Activated naive CD4-positive, alpha-beta T cell treated with anti-CD3 and anti-CD28 coated beads, Interleukin-2, amount 50 U/mL, for 24 hours (primary cell): ENCODE results near the gene TRAP1.

Experiments
- H3K27ac Mint-ChIP-seq: one replicate; pipeline ENCODE4 v1.8.0; 2021; ENCODE audit warnings: mild to moderate bottlenecking, mixed read lengths
- H3K27me3 Mint-ChIP-seq: one replicate; pipeline ENCODE4 v1.8.0; 2021; ENCODE audit warnings: mixed read lengths
- H3K36me3 Mint-ChIP-seq: one replicate; pipeline ENCODE4 v1.8.0; 2021; ENCODE audit warnings: mixed read lengths
- H3K4me1 Mint-ChIP-seq: one replicate; pipeline ENCODE4 v1.8.0; 2021; ENCODE audit warnings: mixed read lengths
- H3K4me3 Mint-ChIP-seq: one replicate; pipeline ENCODE4 v1.8.0; 2021; ENCODE audit warnings: mild to moderate bottlenecking, mixed read lengths
- H3K9me3 Mint-ChIP-seq: one replicate; pipeline ENCODE4 v1.8.0; 2021; ENCODE audit warnings: mixed read lengths

TRAP1 gene

DNA sequence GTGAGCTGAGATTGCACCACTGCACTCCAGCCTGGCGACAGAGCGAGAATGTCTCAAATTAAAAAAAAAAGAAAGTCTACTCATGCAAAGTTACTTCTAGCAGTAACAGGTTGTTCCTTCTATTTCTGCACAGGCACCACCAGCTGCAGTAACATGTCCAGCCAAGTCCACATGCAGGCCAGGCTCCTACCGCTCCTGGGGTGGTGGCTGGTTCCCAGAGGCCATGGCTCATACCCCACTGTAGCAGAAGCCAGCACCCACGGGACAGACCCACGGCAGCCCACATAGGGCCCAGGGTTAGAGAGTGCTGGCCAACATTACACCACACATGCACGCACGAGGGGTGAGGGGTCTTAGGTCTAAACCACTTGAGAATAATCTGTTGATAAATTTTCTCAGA is 26.7 kb upstream of the TRAP1 start:
- Mint-ChIP-seq H3K27ac (no peak overlapping the region), H3K9me3 (no peaks in the 10 kb centered on the region), H3K27me3 (no peaks in the 10 kb centered on the region), H3K4me3 (no peak overlapping the region), H3K4me1 (no peaks in the 10 kb centered on the region), H3K36me3 (peaks cover 17% of the 10 kb centered on the region)

DNA sequence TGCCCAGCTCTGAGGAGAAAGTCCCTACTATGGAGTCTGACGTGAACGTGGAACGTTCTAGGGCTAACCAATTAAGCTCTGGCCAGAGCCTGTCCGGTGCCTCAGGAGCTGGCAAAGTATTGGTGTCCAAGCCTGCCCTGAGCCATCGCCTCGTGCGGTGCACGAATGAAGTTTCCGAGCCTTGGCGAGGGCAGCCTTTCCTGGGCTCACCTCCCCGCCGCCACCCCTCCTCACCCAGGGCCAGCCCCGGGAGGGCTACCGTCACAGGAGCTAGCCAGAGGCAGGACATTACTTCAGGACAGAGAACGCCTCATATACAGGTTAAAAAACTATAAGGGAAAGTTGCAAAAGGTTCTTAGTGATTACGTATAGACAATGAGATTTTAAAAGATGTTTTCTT is 23.6 kb upstream of the TRAP1 start:
- H3K4me1 Mint-ChIP-seq, result no peaks in the 10 kb centered on the region
- H3K4me3 Mint-ChIP-seq, result no peak overlapping the region
- H3K27me3 Mint-ChIP-seq, result no peaks in the 10 kb centered on the region
- no peak overlapping the region for H3K27ac Mint-ChIP-seq
- H3K9me3 Mint-ChIP-seq, result no peaks in the 10 kb centered on the region
- peaks cover 17% of the 10 kb centered on the region for H3K36me3 Mint-ChIP-seq

DNA sequence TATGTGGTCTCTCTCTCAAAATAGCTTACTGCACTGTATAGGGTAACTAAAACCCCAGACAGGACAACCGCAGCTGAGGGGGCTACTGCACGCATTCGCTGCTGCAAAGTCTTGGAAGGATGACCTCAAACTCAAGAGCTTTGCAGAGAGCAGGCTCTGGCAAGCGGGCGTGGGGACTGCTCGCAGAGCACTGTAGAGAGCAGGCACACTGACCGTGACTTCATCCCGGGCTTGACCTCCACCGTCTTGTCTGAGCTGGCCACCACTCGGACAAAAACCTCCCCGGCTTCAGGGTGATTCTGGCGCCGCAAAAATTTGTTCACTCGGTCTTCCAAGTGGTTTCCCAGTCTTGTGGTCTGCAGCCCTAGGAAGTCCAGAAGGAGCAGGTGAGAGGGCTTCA is 22.9 kb upstream of the TRAP1 start:
- no peak overlapping the region for H3K27ac Mint-ChIP-seq
- peaks cover 16% of the 10 kb centered on the region for H3K36me3 Mint-ChIP-seq
- H3K27me3 Mint-ChIP-seq, result no peaks in the 10 kb centered on the region
- no peaks in the 10 kb centered on the region for H3K9me3 Mint-ChIP-seq
- no peak overlapping the region for H3K4me3 Mint-ChIP-seq
- no peaks in the 10 kb centered on the region for H3K4me1 Mint-ChIP-seq

DNA sequence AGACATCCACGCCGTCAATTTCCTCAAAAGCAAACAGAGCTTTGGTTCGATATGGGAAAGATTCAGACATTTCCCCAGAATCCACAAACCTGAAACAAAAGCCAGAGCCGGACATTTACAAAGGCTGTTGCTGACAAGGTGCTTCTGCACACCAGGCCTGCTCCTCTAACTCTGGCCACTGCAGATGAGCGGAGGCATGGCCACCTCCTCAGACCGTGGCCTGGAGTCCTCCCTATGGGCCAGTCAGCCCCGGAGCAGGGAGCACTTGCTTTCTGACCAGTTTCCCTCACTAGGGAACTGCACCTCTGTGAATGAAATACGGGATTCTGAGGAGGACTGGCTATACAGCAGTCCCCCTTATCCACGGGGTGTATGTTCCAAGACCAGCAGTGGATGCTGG is 22.3 kb upstream of the TRAP1 start:
- Mint-ChIP-seq H3K4me1 (no peaks in the 10 kb centered on the region), H3K36me3 (peaks cover 16% of the 10 kb centered on the region), H3K27ac (no peak overlapping the region), H3K4me3 (no peak overlapping the region), H3K9me3 (no peaks in the 10 kb centered on the region), H3K27me3 (no peaks in the 10 kb centered on the region)

DNA sequence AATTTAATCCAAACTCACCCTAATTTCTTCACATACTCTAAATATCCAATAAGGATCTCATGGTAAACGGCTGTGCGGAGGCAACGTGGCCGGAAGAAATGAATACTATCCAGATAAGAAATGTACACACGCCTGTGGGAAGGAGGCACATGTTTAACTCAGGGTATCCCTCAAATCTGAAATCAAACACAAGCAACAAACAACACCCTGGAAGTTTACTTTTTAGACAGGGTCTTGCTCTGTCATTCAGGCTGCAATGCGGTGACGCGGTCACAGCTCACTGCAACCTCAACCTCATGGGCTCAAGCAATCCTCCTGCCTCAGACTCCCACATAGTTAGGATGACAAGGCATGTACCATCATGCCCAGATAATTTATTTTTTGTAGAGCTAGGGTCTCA is 21.2 kb upstream of the TRAP1 start:
- Mint-ChIP-seq H3K36me3 (peaks cover 18% of the 10 kb centered on the region), H3K27ac (no peak overlapping the region), H3K4me3 (no peak overlapping the region), H3K4me1 (no peaks in the 10 kb centered on the region), H3K9me3 (no peaks in the 10 kb centered on the region), H3K27me3 (no peaks in the 10 kb centered on the region)

DNA sequence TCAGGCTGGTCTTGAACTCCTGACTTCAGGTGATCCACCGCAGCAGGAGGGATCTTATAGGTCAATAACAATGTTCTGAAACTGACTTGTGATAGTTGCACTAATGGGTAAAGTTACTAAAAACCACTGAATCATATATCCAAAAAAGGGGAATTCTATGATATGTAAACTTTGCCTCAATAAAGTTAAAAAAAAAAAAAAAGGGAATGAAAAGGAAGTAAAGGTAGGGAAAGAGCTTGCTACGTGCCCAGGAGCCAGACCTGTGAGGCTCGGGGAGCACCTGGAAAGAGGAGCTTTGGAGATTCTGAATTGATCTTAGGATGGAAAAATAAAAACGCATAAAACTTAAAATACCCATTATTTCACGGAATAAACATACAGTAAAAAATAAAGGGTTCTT is 20.8 kb upstream of the TRAP1 start:
- H3K27ac Mint-ChIP-seq, result no peak overlapping the region
- H3K4me1 Mint-ChIP-seq, result no peaks in the 10 kb centered on the region
- H3K27me3 Mint-ChIP-seq, result no peaks in the 10 kb centered on the region
- peaks cover 18% of the 10 kb centered on the region for H3K36me3 Mint-ChIP-seq
- no peak overlapping the region for H3K4me3 Mint-ChIP-seq
- H3K9me3 Mint-ChIP-seq, result no peaks in the 10 kb centered on the region

DNA sequence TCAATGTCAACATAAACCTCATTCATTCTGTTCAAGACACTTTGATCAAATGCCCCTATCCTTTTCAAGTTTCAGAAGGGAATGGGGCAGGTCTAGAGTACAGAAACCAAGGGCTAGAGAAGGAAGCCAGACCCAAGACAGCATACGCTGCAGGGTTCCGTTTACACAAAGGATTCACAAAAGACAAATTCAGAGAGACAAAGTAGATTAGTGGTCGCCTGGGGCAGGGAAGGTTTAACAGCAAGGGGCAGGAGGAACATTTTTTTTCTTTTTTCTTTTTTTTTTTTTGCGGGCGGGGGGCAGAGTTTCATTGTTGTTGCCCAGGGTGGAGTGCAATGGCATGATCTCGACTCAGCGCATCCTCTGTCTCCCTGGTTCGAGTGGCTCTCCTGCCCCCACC is 19.9 kb upstream of the TRAP1 start:
- Mint-ChIP-seq H3K4me1 (no peaks in the 10 kb centered on the region), H3K9me3 (no peaks in the 10 kb centered on the region), H3K36me3 (peaks cover 14% of the 10 kb centered on the region), H3K4me3 (no peak overlapping the region), H3K27ac (peak overlapping the region; percentile 21), H3K27me3 (no peaks in the 10 kb centered on the region)

DNA sequence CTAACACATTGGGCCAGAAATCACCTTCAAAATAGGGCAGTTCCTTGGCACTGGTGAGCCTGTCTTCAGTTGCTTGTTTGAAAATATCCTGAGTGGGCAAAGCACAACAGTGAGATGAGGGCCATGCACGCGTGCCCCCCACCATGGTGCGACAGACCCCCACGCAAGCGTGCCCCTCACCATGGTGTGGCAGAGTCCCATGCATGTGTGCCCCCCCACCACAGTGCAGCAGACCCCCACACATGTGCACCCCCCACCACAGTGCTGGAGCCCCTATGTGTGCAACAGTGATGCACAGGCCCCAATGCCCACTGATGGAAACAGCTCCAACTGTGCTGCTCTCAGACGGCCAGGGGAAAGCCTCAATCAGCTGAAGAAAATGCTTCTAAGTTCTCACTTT is 18.8 kb upstream of the TRAP1 start:
- H3K27ac Mint-ChIP-seq, result no peak overlapping the region
- no peaks in the 10 kb centered on the region for H3K4me1 Mint-ChIP-seq
- no peaks in the 10 kb centered on the region for H3K27me3 Mint-ChIP-seq
- H3K9me3 Mint-ChIP-seq, result no peaks in the 10 kb centered on the region
- H3K4me3 Mint-ChIP-seq, result no peak overlapping the region
- peaks cover 16% of the 10 kb centered on the region for H3K36me3 Mint-ChIP-seq

DNA sequence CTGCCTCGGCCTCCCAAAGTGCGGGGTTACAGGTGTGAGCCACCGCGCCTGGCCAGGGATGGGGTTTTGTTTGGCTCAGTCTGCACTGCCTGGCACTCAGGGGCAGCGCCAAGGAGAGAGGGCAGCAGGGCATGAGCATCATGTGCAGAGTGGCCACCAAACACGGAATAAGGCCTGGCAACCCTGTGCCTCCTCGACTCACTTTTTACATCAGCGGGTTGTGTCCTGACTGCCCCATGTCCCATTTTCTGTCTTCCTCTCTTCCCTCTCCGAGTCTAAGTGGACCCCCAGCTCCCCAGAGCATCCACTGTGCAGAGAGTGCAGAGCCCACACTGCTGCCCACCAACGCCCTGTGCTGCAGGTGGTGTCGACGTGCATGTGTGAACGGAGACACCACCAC is 18.2 kb upstream of the TRAP1 start:
- H3K9me3 Mint-ChIP-seq, result no peaks in the 10 kb centered on the region
- peaks cover 16% of the 10 kb centered on the region for H3K36me3 Mint-ChIP-seq
- H3K27me3 Mint-ChIP-seq, result no peaks in the 10 kb centered on the region
- no peaks in the 10 kb centered on the region for H3K4me1 Mint-ChIP-seq
- no peak overlapping the region for H3K27ac Mint-ChIP-seq
- no peak overlapping the region for H3K4me3 Mint-ChIP-seq

DNA sequence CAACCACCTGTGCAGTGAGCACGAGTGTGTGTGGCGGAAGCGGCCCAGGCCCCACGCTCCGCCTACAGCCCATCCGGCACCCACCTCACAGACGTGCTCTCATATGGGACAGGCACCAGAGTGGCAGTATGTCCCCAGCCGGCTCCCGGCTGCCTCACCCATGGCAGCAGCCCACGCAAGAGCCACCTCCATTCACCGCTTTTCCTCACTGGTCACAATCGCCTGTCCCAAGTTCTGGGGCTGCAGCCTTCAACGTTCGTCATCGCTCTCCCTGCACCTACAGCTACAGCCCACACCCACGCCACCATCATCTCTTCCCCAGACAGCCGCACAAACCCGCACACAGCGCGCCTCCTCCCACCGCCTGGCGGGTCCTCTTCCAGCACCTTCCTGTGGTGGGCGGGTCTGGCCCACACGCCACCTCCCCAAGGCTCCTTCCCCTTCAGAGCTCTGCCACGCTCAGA is 17.5 kb upstream of the TRAP1 start:
- Mint-ChIP-seq H3K27ac (peak overlapping the region; percentile 51), H3K27me3 (no peaks in the 10 kb centered on the region), H3K4me1 (no peaks in the 10 kb centered on the region), H3K4me3 (no peak overlapping the region), H3K36me3 (peaks cover 19% of the 10 kb centered on the region), H3K9me3 (no peaks in the 10 kb centered on the region)

DNA sequence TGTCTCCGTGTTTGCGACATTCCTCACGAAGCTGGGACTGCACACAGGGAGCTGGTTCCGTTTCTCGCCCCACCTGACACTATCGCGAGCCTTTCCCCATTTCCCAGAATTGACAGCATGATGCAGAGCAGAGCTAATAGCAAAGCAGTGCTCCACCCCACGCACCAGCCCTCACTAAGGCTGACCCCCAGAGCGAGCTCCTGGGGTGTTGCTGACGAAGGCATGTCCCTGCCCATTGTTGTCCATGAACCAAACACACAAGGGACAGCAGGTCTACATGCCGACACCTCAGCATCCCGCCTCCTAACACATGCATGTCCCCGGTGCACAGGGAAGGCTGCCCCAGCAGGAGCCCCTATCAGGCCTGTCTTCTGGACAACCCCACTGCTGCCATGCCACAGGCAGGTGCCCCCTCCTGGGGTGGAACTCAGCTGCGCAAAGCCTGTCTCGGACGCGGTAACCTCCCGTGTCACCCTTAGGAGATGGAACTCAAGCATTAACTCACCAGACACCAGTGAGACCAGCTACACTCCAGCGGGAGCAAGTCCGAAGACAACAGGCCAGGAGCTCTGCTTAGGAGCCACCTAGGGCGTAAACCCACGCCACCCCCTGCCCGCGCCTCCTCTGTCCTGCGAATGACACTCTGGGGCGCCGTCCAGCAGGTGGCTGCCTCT is 16.9 kb upstream of the TRAP1 start:
- no peak overlapping the region for H3K4me3 Mint-ChIP-seq
- H3K36me3 Mint-ChIP-seq, result peaks cover 17% of the 10 kb centered on the region
- H3K27me3 Mint-ChIP-seq, result no peaks in the 10 kb centered on the region
- no peaks in the 10 kb centered on the region for H3K9me3 Mint-ChIP-seq
- H3K4me1 Mint-ChIP-seq, result no peaks in the 10 kb centered on the region
- no peak overlapping the region for H3K27ac Mint-ChIP-seq

DNA sequence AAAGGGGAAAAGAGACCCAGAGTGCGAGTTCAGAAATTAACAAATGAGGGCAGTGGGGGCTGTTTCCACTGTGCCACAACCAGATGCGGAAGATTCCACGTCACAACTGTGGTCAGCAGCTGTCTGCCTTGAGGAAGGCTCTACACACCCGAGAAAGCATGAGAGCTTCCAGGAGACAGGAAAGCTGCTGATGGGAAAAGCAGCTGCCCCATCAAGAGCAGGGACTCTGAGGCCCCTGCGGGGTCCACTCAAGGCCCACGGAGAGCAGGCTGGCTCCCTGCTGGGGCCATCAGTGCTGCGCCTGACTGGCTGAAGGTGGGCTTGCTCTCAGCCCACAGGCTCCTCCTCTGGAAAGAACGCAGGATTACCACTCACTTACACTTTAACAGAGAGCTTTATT is 14.8 kb upstream of the TRAP1 start:
- Mint-ChIP-seq H3K9me3 (no peaks in the 10 kb centered on the region), H3K27me3 (no peaks in the 10 kb centered on the region), H3K4me1 (no peaks in the 10 kb centered on the region), H3K36me3 (peaks cover 14% of the 10 kb centered on the region), H3K4me3 (no peak overlapping the region), H3K27ac (no peak overlapping the region)

DNA sequence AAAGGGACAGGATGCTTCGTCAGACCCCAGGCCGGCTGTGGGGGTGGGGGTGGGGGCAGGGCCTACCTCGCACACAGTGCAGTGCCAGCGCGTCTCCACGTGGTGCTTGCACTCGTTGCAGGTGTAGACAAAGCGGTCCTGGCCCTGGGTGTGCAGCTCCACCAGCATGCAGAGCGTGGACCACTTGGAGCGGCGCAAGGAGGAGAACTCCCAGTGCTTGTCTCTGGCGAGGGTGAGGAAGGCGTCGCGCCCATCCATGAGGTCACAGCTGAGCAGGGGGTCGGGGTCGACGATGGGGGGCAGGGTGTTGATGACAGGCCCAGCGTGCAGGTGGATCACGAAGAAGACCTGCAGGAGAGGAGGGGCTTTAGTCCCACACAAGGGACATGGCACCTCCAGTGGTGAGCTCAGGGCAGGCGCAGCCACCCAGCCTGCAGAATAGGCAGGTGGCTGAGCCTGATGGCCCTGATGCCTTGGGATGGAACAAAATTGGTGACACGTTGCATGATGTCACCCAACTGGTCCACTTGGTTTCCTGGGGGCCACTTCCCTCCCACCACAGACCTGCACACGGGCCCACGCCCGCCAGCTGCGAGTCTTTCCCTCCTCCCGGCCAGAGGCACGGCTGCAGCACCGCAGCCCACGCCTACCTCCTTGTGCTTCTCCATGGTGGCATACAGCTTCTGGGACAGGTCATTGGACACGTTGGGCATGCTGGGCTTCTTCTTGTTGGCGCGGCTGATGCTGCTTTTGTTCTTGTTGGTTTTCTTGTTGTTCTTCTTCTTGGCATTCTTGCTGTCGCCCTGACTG is 14.0 kb upstream of the TRAP1 start:
- Mint-ChIP-seq H3K4me1 (no peaks in the 10 kb centered on the region), H3K36me3 (peaks cover 14% of the 10 kb centered on the region), H3K27me3 (no peaks in the 10 kb centered on the region), H3K4me3 (no peak overlapping the region), H3K27ac (peak overlapping the region; percentile 41), H3K9me3 (no peaks in the 10 kb centered on the region)

DNA sequence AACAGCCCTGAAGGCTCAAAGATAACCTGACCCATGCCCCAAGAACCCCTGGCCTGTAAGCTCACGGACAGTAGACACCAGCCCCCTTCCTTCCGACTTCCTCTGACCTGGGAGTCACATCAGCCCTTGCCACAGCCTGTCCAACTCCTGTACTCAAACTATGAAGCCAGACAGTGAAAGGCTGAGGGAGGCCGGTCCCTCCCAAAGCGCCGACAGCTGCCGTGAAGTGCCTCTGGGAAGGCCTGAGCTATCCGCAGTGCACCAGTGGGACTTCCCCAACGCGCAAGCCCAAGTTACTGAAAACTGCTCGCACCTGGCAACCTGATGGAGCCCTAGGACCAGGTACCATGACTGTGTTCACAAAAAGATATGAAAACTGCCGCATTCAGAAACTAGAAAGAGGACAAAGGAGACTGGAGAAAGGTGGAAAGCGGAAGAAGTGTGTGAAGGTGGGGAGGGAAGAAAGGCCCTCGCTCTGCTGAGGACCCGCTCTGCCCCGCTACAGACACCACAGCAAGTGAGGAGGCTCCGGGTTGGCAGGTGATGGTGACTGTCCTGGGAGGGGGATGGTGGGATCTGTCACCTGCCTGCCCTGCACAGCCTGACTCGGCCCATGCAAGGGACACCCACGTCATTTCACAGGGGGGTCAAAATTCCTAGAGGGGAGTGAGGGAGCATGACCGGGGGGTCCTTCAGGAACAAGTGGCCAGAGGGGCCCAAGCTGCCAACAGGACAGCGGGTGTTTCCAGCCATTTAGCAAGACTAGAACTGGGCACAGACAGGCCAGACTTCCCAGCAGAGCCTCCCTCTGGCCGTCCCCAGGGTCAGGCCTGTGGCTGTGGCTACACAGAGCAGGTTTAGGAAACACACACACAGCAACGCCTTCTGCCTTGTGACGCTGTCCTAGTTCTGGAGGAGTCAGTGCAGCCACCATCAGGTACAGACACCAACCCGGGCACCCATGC is 13.1 kb upstream of the TRAP1 start:
- H3K27me3 Mint-ChIP-seq, result no peaks in the 10 kb centered on the region
- H3K36me3 Mint-ChIP-seq, result peaks cover 11% of the 10 kb centered on the region
- H3K9me3 Mint-ChIP-seq, result no peaks in the 10 kb centered on the region
- no peaks in the 10 kb centered on the region for H3K4me1 Mint-ChIP-seq
- H3K27ac Mint-ChIP-seq, result no peak overlapping the region
- H3K4me3 Mint-ChIP-seq, result no peak overlapping the region

DNA sequence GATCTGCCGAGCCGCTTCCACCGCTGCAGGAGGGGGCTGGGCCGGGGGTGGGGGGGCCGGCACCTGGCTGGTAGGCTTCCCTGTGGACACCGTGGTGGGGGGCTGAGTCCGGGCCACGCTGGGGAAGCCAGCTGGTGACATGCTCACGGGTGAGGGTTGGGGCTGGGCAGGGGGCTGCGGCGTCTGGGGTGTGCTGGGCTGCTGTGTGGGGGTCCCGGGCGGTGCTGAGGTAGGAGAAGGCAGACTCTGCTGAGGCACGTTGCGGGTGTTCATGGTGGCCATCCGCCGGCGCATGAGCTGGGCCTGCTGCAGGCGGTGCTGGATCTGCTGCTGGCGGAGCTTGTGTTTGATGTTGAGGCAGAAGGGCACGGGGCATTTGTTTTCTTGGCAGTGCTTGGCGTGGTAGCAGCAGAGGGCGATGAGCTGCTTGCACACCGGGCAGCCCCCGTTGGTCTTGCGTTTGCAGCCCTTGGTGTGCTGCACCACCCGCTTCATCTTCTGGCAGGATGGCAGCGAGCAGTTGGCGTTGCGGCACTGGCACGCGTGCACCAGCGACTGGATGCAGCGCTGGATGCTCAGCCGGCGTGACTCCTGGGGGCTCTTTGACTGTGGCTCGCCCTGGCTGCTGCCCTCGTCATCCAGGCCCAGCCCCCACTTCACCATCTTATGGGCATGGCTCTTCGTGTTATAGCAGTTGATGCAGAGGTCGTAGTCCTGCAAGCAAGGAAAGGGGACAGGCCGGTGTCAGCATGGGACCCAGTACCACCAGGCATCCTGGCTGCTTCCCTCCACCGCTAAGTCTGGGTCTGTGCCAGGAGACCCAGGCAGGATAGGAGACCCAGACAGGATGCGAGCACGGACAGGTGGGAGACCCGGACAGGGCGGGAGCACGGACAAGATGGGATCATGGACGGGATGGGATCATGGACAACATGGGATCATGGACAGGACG is 12.1 kb upstream of the TRAP1 start:
- peak overlapping the region; percentile 51 for H3K27ac Mint-ChIP-seq
- no peaks in the 10 kb centered on the region for H3K4me1 Mint-ChIP-seq

More for the DNA sequence above, 12.1 kb upstream of the TRAP1 start:
- H3K9me3 Mint-ChIP-seq, result no peaks in the 10 kb centered on the region
- H3K36me3 Mint-ChIP-seq, result peaks cover 11% of the 10 kb centered on the region
- no peak overlapping the region for H3K4me3 Mint-ChIP-seq
- H3K27me3 Mint-ChIP-seq, result no peaks in the 10 kb centered on the region
